SJCRH30 (cell line): Measurements from ENCODE around the gene GPR15. TPM values are rescaled to one million over a fixed set of nuclear protein-coding genes. Genes with fewer than 3 reads are reported as not detected.
A peak's percentile ranks its signal among the peaks of the same experiment; 100 is the strongest.

Experiments used
- DNase-seq, 2 experiments: peaks; one replicate each; pipeline ENCODE4 v3.0.0-alpha.2; 2015 to 2020
- H3K27ac ChIP-seq: fragments of 250-450 bp; sonication (Bioruptor Pico); 2 replicates; pipeline ENCODE4 v1.5.1; 2020; ENCODE audit warnings: mild to moderate bottlenecking, moderate library complexity
- H3K27me3 ChIP-seq: fragments of 250-450 bp; sonication (Bioruptor Pico); 2 replicates; pipeline ENCODE4 v1.5.1; 2020; ENCODE audit warnings: mild to moderate bottlenecking, moderate library complexity
- H3K36me3 ChIP-seq: fragments of 250-450 bp; sonication (Bioruptor Pico); 2 replicates; pipeline ENCODE4 v1.5.1; 2020; ENCODE audit warnings: mild to moderate bottlenecking, moderate library complexity
- H3K4me1 ChIP-seq: fragments of 250-450 bp; sonication (Bioruptor Pico); 2 replicates; pipeline ENCODE4 v1.5.1; 2020; ENCODE audit warnings: mild to moderate bottlenecking, moderate library complexity
- H3K4me3 ChIP-seq: fragments of 250-450 bp; sonication (Bioruptor Pico); 2 replicates; pipeline ENCODE4 v1.5.1; 2020; ENCODE audit warnings: mild to moderate bottlenecking, moderate library complexity
- H3K9me3 ChIP-seq: fragments of 250-450 bp; sonication (Bioruptor Pico); replicated peaks from 2 replicates; pipeline ENCODE4 v1.5.1; 2020; ENCODE audit warnings: mild to moderate bottlenecking, moderate library complexity
- total RNA-seq: library from RNA; depleted of rRNA; stranded (reverse); fragments of >200 nt; shearing (Covaris generic); gene quantifications from 2 replicates; pipeline ENCODE4 v1.2.3, GENCODE V29; 2014; rRNA removed

The GPR15 gene
- total RNA-seq = not detected in 2 replicates

DNA sequence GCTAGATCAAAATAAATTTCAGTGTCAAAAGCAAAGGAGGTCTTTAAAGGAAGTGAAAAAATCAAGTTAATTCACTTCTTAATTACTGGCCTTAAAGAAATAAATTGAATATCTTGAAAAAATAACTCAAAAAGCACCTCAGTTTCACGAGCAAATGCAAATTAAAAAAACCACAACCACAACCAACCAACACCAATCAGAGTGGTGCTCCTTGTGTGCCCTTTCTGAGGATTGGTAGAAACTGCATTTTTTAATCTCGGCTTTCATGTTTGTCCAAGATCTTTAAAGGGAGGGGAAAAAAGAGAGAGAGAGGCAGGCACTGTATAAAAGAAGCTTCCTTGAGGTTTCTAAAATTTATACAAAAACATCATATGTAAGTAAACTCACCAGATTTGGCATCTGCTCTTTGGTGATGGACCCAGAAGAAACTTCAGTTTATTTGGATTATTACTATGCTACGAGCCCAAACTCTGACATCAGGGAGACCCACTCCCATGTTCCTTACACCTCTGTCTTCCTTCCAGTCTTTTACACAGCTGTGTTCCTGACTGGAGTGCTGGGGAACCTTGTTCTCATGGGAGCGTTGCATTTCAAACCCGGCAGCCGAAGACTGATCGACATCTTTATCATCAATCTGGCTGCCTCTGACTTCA is at the start of gene GPR15:
Gene GPR15 (plus strand): TSS at position 357 of the 653 bp plus-strand sequence. CDS start 56 bp downstream, at position 413.
- Histone ChIP-seq H3K4me1 (no peaks in the 10 kb centered on the region), H3K27me3 (no peaks in the 10 kb centered on the region), H3K27ac (no peak within 1 kb of the TSS), H3K36me3 (no peaks in the 10 kb centered on the region), H3K9me3 (no peaks in the 10 kb centered on the region), H3K4me3 (no peak within 1 kb of the TSS)
- no peak for DNase-seq

DNA sequence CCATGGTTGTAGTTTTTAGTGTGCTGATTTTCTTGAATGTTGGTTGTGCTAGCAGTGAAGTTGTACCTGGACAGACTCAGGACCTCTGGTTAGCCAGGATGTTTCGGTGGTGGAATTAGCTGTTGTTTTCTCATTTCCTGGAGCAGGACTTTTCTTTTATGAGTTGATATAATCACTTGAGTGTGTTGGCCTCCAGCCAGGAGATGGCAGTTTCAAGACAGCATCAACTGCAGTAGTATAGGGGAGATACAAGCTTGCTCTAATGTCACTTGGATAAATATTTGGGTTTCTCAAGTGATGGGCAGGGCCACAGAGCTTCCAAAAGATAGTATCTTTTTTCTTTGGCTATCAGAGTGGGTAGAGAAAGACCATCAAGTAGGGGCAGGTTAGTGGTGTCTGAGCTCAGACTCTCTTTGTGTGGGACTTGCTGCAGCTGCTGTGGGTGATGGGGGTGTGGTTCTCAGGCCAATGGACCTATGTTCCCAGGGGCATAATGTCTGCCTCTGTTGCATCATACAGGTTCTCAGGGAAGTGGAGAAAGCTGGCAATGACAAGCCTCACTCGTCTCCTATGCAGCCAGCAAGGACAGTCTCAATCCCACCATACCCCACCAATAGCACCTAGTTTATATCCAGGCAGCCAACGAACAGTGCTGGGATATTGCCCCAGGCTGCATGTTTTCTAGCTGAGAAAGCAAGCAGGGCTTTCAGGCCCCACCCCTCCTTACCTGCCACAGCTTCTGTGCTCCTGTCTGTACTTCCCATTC is 48.9 kb upstream of the GPR15 start:
- H3K4me3 ChIP-seq = no peak overlapping the region
- H3K9me3 ChIP-seq = no peaks in the 10 kb centered on the region
- peak; percentile 34 to 50 for DNase-seq
- H3K27ac ChIP-seq = no peak overlapping the region
- no peaks in the 10 kb centered on the region for H3K36me3 ChIP-seq
- H3K27me3 ChIP-seq = no peaks in the 10 kb centered on the region
- H3K4me1 ChIP-seq = no peaks in the 10 kb centered on the region

GRCh38 chr3:98483626-98484025 is 48.2 kb upstream of the GPR15 start:
- H3K27me3 ChIP-seq = no peaks in the 10 kb centered on the region
- H3K4me3 ChIP-seq = no peak overlapping the region
- H3K4me1 ChIP-seq = no peaks in the 10 kb centered on the region
- no peak overlapping the region for H3K27ac ChIP-seq
- H3K36me3 ChIP-seq = no peaks in the 10 kb centered on the region
- DNase-seq = no peak
- H3K9me3 ChIP-seq = no peaks in the 10 kb centered on the region

GRCh38 chr3:98497381-98497780 is 34.4 kb upstream of the GPR15 start, which contains the start of gene OR5K2:
OR5K2 (plus strand) TSS chr3:98497681; CDS start chr3:98497681, 0 bp downstream.
- no peaks in the 10 kb centered on the region for H3K36me3 ChIP-seq
- DNase-seq = no peak
- H3K27me3 ChIP-seq = no peaks in the 10 kb centered on the region
- no peak within 1 kb of the TSS for H3K27ac ChIP-seq
- H3K4me3 ChIP-seq = no peak within 1 kb of the TSS
- H3K4me1 ChIP-seq = peaks cover 6% of the 10 kb centered on the region
- no peaks in the 10 kb centered on the region for H3K9me3 ChIP-seq

DNA sequence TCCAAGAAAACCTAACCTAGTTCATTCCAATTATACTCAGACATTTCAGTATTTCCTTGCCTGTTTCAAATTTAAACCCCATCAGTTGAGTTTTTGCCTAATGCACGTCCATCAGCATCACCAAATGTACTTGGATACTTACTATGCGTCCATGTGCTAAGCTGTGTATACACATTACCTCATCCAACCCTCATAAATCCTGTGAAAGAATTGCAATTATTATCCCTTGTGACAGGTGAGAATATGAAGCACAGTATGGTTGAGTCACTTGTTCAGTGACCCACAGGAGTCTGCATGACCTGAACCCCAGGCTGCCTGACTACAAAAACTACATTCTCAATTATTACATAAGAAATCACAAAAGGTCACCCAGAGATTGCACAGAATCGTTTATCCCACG is 31.8 kb upstream of the GPR15 start:
- H3K27ac ChIP-seq = no peak overlapping the region
- H3K4me3 ChIP-seq = no peak overlapping the region
- no peaks in the 10 kb centered on the region for H3K9me3 ChIP-seq
- no peaks in the 10 kb centered on the region for H3K27me3 ChIP-seq
- no peaks in the 10 kb centered on the region for H3K36me3 ChIP-seq
- no peaks in the 10 kb centered on the region for H3K4me1 ChIP-seq
- peak in 1 of 2 experiments; percentile 45 for DNase-seq

GRCh38 chr3:98501270-98501669 is 30.5 kb upstream of the GPR15 start:
- H3K9me3 ChIP-seq = no peaks in the 10 kb centered on the region
- no peaks in the 10 kb centered on the region for H3K27me3 ChIP-seq
- no peak for DNase-seq
- H3K4me3 ChIP-seq = no peak overlapping the region
- no peaks in the 10 kb centered on the region for H3K36me3 ChIP-seq
- H3K27ac ChIP-seq = no peak overlapping the region
- no peaks in the 10 kb centered on the region for H3K4me1 ChIP-seq

- H3K27ac ChIP-seq = no peak overlapping the region
- no peaks in the 10 kb centered on the region for H3K9me3 ChIP-seq
- H3K4me1 ChIP-seq = no peaks in the 10 kb centered on the region
- H3K4me3 ChIP-seq = no peak overlapping the region
- no peaks in the 10 kb centered on the region for H3K36me3 ChIP-seq
- H3K27me3 ChIP-seq = no peaks in the 10 kb centered on the region
- no peak for DNase-seq
These were observed 29.8 kb upstream of the GPR15 start for GRCh38 chr3:98501863-98502576.

DNA sequence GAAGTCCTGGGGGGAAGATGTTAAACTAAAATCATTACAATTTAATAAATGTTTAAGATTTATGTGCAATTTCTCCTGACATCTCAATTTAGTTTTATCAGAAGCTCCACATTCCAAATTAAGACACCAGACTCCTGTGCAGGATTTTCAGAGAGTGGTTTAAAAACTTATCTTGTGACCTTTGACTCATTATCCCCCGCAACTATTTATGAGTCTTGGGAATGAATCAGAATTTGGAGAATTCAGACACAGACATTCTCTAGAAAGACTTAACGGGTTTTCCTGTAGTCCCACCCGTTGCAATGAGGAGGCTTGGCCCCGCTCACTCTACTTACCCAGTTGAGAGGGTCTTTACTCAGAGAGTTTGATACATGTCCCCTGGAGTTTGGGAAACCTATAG is 27.2 kb upstream of the GPR15 start:
- Histone ChIP-seq H3K4me3 (no peak overlapping the region), H3K9me3 (no peaks in the 10 kb centered on the region), H3K27me3 (no peaks in the 10 kb centered on the region), H3K27ac (no peak overlapping the region), H3K4me1 (no peaks in the 10 kb centered on the region), H3K36me3 (no peaks in the 10 kb centered on the region)
- no peak for DNase-seq

GRCh38 chr3:98508582-98508981 is 23.2 kb upstream of the GPR15 start:
- no peak for DNase-seq
- Histone ChIP-seq H3K36me3 (no peaks in the 10 kb centered on the region), H3K27me3 (no peaks in the 10 kb centered on the region), H3K27ac (no peak overlapping the region), H3K4me1 (no peaks in the 10 kb centered on the region), H3K4me3 (no peak overlapping the region), H3K9me3 (no peaks in the 10 kb centered on the region)

- Histone ChIP-seq H3K4me1 (no peaks in the 10 kb centered on the region), H3K36me3 (peaks cover 25% of the 10 kb centered on the region), H3K4me3 (no peak overlapping the region), H3K27ac (no peak overlapping the region), H3K9me3 (no peaks in the 10 kb centered on the region), H3K27me3 (no peaks in the 10 kb centered on the region)
- no peak for DNase-seq
These were observed 19.2 kb upstream of the GPR15 start for GRCh38 chr3:98512576-98512975.

DNA sequence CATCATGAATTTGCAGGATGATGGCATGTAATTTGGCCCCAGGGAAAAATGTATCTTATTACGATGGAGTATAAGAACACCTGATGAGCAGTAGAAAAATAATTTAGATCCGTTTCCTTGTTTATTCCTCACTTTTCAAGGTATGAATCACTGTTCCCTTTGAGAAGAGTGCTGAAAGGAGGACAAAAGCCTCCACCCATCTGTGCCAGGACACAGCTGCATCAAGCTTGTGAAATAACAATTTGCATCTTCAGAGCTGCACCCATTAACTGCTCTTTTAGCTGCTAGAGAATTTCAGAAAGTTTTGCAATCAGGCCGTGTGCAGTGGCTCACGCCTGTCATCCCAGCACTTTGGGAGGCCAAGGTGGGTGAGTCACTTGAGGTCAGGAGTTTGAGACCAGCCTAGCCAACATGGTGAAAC is 18.7 kb upstream of the GPR15 start:
- no peak for DNase-seq
- H3K36me3 ChIP-seq = peaks cover 27% of the 10 kb centered on the region
- no peaks in the 10 kb centered on the region for H3K27me3 ChIP-seq
- H3K27ac ChIP-seq = no peak overlapping the region
- no peaks in the 10 kb centered on the region for H3K4me1 ChIP-seq
- no peak overlapping the region for H3K4me3 ChIP-seq
- H3K9me3 ChIP-seq = no peaks in the 10 kb centered on the region

DNA sequence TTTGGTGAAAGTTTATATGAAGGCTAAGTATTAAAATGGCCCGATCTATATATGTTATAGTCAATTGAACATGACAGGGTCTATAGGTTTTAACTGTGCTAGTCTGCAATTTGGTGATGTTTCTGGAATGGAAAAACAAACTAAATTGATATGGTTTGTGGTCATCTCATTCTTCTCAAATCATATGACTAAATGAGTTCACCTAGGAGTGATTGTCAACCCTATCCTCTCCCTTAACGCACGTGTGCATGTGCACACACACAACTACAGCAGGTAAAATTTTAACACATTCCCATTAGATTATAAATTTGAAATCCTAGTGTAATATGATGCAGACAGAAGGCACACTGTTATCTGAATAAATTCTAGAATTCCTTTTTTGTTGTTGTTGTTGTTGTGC is 18.0 kb upstream of the GPR15 start:
- Histone ChIP-seq H3K27ac (no peak overlapping the region), H3K27me3 (no peaks in the 10 kb centered on the region), H3K36me3 (peaks cover 33% of the 10 kb centered on the region), H3K4me1 (no peaks in the 10 kb centered on the region), H3K9me3 (no peaks in the 10 kb centered on the region), H3K4me3 (no peak overlapping the region)
- DNase-seq = no peak

DNA sequence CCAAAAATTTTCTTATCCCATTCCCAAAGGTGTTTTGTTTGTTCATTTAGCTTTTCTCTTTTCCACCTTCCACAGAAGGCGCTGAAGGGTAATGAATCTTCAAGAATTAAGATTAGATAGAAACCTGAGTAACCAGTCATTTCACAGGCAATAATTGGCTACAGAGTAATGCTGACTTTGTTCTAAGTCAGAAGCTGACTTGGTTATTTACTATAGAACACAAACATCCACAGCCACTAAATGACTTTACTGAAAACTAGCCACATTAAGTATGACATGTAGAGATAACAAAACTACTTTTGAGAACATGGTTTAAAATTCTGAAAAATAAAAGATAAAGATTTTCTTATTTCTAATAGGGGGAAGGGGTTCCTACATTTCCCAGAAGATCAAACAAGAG is 16.8 kb upstream of the GPR15 start:
- no peaks in the 10 kb centered on the region for H3K9me3 ChIP-seq
- H3K4me1 ChIP-seq = no peaks in the 10 kb centered on the region
- peaks cover 43% of the 10 kb centered on the region for H3K36me3 ChIP-seq
- H3K4me3 ChIP-seq = no peak overlapping the region
- H3K27me3 ChIP-seq = no peaks in the 10 kb centered on the region
- no peak overlapping the region for H3K27ac ChIP-seq
- DNase-seq = no peak

DNA sequence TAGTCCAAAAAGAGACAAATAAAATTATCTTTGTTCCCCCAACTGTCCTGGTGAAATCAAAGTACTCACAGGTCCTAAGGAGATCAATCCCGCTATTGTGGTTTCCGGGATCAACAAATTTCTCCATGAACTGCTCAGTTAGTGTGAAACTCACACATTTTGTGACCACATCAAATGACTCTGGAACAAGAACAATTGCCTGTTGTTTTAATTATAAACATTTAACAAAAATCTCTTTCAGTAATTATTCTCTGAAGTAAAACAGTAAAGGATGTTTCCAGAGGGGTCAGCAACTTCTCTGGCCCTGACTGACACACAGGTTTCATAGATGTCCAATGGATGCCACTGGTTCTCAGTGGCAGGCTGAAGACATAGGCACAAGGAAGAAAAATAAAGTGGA is 13.0 kb upstream of the GPR15 start:
- DNase-seq = no peak
- Histone ChIP-seq H3K9me3 (no peaks in the 10 kb centered on the region), H3K27me3 (no peaks in the 10 kb centered on the region), H3K36me3 (peaks cover 52% of the 10 kb centered on the region), H3K27ac (no peak overlapping the region), H3K4me3 (no peak overlapping the region), H3K4me1 (peaks cover 6% of the 10 kb centered on the region; the same call in 1 of the 2 replicates)

DNA sequence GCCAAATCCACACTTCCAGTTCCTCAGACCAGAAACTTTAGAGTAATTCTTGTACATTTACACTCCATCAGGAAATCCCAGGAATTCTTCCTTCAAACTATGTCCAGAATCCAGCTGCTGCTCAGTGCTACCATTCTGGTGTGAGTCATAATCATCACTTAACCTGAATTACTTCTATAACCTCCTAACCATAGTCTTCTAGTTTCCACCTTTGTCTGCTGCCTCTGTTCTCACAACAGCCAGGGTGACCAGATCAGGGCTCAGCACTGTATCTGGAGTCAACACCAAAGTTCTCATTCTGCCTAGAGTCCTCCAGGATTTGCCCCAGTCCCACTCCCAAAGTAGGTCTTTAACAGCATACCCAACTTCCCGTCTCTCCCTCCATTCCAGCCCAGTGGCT is 12.4 kb upstream of the GPR15 start:
- H3K36me3 ChIP-seq = peaks cover 51% of the 10 kb centered on the region
- no peak overlapping the region for H3K27ac ChIP-seq
- no peak overlapping the region for H3K4me3 ChIP-seq
- H3K9me3 ChIP-seq = no peaks in the 10 kb centered on the region
- no peak for DNase-seq
- H3K4me1 ChIP-seq = peaks cover 6% of the 10 kb centered on the region; the same call in 1 of the 2 replicates
- no peaks in the 10 kb centered on the region for H3K27me3 ChIP-seq
